ENCODE measurements around the gene SUSD5.

Gene SUSD5

DNA sequence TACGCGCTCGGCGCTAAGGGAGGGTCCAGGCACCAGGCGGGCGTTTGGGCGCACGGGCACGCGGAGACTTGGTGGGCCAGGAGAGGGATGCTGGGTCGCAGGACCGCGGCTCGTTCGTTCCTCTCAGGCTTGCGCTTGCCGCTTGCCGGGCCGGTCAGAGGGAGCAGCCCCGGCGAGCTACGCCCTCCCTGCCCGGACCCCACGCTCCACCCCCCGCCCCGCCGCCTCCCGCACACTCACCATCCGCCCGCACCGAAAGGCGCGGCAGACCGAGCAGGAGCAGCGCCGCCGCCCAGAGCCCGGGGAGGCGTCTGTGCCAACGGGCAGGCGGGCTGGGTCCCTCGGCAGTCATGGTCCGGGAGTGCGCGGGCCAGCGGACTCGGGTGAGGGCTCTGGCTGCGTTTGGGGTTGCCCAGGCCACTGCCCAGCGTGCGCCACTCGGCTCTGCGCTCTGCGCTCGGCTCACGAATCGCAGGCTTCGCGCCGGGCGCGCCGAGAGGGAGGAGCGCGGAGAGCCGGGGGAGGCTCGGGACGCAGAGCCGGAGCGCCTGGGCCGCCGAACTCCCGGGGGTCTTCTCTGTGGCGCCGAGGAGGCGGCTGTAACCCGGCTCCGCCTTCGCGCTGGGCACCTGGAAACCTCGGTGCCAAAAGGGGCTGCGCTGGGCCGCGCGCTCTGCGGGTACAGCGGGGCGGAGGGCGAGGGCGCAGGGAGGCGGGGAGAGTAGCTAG lies at the start of gene SUSD5:
Gene SUSD5 (minus strand): TSS at position 365 of the 729 bp plus-strand sequence. CDS start 13 bp downstream, at position 352.
- FAIRE-seq: no peak

DNA sequence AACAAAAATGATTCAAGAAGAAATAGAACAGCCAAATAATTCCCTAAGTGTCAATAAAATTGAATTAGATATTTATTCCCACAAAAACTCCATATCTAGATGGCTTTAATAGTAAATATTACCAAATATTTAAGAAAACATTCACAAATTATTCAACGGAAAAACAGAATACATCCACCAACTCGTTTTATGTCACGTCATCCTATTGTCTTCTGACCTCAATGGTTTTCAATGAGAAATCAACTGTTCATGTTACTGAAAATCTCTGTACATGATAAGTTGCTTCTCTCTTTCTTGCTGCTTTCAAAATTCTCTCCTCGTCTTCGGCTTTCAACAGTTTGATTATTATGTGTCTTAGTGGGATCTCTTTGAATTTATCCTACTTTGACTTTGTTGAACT lies 41.5 kb upstream of the SUSD5 start:
- FAIRE-seq: no peak

DNA sequence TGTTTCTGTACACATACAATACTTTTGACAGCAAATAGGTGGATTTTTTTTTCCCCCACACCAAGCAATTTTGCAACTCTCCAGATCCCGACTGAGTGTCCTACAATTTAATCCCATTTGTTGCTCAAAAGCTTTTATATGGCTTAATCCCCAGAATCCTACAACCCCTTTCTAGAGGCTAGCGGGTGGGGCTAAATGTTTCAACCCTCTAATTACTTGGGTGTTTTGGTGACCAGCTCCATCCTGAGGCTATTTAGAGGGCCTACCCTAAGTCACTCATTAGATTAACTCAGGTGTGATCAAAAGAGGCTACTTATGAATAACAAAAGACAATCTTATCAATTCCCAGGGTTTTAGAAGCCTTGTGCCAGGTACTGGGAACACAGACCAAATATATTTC lies 37.6 kb upstream of the SUSD5 start:
- FAIRE-seq: no peak

DNA sequence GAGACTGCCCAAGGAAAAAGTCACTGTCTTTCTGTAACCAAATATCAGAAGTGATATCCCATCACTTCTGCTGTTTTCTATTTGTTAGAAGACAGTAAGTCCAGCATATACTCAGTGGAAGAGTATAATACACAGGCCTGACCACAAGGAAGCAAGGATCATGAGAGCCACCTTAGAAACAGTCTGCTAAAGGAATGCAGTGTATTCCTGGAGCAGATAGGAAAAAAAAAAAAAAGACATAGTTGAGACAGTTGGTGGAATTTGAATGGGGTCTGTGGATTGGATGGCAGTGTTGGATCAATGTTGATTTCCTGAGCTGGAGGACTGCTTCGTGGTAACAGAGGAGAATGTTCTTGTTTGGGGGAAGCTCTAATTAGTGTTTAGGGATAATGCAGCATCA lies 32.1 kb upstream of the SUSD5 start:
- no peak for FAIRE-seq

DNA sequence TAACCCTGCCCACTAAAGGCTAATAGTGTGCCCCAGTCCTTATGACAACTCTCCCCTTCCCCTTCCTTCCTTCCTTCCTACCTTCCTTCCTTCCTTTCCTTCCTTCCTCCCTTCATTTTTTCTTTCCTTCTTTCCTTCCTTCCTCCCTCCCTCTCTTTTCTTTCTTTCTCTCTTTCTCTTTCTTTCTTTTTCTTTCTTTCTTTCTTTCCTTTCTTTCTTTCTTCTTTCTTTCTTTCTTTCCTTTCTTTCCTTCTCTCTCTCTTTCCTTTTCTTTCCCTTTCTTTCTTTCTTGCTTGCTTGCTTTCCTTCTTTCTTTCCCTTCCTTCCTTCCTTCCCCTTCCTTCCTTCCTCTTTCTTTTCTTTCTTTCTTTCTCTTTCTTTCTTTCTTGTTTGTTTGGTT lies 28.2 kb upstream of the SUSD5 start:
- no peak for FAIRE-seq

DNA sequence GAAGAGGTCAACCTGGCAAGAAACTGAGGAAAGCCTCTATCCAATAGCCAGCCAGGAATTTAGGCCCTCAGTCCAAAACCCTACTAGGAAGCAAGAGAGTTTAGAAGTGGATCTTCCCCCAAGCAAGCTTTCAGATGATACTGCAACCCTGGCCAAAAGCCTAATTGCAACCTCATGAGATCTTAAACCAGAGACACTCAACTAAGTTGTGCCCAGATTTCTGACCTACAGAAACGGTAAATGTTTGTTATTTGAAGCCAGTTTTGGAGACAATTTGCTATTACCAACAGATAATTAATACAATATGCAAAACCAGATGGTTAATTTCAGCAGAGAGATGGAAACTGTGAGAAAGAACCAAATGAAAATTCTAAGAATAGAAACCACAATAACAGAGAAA lies 21.7 kb upstream of the SUSD5 start:
- no peak for FAIRE-seq

DNA sequence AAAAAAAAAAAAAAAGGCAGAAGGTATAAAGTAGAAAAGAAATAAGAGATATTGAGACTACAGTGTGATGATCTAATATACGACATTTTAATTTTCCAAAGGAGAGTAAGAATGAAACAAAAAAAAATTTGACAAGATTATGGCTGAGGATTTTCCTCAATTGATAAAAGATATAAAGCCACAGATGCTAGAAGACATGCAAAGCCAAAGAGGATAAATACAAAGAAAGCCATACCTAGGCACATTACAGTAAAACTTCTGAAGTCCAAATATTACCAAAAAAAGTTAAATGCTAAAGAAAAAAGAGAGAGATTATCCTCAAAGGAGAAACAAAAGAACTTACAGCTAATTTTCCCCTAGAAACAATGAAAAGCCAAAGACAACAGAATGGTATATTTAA lies 20.3 kb upstream of the SUSD5 start:
- no peak for FAIRE-seq

DNA sequence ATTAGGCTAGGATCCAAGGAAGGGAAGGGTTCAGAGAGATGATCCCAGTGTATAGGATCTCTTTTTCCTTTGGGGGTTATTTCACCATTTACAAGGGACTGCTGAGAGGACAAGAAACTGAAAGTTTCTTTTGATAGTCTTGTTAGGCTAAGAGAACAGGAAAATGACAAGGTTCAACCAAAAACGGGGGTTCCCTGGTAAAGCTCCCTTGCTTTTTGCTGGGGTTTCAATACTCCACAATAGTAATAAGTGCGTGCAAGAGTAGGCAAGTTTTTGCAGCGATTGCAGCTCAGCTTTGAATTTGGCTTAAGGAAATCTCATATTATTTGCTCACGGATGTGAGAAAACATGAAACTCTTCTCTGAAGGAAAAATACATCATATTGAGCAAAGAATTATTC lies 18.8 kb upstream of the SUSD5 start:
- no peak for FAIRE-seq

DNA sequence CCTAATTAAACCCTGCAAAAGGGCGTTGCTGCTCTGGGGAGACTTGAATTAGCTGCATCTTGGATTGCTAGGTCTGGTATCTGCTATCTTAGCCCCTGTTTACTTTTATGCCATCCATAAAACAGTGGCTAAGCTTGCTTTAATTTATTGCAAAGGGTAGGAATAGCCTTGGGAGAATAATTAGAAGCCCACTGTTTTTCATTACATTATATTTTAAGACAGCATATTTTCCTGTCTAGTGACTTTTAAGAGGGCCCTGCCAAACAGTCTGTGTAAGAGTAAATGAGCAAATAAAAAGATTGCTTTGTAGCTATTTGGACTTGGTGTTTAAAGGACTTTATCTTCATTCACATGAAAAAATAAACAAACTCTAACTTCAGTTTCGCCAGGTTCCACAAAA lies 17.4 kb upstream of the SUSD5 start:
- no peak for FAIRE-seq

DNA sequence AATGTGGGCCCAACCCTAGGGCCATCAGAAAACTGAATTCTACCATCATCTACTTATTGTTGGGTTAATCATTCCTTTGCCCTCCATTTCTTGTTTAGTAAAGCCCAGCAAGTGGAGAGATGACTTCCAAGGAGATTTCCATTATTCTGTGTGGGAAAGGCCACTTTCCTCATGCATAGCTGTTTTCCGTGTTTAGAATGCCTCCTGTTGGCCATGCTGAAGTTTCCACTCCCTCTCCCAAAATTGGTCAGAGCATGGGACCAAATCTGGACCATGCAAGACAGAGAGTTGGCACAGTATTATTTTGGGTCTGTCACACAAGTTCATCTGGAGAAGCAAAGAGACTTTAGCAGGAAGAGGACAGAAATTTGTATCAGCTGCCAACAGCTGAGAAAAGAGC lies 15.3 kb upstream of the SUSD5 start:
- no peak for FAIRE-seq

DNA sequence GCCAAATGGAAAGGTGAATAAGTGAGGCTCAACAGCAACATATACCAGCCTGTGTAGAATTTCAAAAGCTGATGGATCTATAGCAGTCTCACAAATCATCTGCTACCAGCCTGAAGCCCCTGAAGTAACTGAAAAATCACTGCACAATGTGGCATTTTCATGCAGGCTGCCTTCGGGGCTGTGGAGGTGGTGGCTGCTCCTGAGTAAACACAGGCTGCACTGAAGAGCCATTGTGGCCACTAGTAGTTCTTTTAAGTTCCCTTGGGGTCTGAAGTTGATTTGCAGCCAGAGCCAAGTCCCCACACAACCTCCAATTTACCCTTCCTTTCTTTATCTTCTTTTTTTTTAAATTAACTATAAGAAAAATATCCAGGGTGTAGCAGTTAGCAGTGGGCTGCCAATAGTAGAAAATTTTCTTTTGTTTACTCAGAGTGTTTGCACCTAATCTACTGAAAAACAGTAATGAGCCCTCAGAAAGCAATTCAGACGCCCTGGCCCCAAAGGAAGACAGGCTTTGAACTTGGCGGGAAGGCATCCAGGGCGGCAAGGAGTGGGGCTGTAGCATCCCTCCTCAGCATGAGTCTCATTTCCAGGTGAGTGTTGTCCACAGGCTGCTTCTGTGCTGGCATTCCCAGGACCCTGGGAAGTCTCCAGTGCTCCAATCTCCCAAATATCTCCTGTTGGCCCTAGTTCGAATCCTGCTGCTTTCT lies 13.3 kb upstream of the SUSD5 start:
- no peak for FAIRE-seq

DNA sequence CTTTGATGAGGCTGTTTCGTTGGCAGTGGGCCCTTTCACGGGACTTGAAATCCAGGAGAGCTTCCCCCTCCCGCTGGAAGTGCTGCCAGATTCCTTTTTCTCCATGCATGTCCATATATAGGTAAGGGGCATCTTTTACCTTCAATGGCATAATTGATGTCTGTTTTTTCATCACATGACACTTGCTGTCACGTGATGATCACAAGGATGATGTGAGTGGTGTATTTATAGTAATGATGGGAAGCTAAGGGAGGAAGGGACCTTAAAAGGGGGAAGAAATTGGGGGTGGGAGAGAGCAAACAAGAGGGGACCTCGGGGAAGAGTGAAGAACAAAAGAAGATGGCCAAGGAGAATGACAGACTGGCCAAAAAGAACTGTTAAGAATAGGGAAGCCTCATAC lies 11.3 kb upstream of the SUSD5 start:
- FAIRE-seq: no peak

DNA sequence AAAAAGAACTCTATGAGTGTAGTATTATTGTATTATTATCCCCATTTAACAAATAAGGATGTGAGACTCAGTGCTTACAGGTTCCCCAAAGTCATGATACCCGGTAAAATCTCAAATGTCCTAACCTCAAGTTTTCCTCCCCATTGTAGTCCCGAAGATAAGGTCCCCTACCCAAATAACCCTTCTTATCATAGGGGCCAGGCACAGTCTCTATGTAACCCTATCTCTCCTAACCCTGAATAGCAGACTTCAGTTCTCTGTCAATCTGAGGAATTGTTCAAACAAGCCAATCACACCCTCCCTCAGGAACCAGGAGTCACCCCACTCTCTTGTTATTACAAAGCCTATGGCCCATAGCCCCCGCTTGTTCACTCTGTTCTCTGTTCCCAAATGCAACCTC lies 10.5 kb upstream of the SUSD5 start:
- FAIRE-seq: no peak

DNA sequence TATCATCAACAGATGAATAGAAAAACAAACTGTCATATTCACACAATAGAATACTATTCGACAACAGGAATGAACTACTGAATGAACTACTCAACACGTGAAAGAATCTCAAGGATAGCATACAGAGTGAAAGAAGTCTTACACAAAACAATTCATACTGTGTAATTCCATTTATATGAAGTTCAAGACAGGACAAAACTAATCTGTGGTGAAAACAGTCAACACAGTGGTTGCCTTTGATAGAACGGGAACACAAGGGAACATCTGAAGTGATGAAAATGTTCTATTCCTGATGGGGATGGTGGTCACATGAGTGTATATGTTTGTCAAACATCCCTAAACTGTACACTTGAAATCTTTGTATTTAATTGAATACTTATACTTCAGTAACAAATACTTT lies 2.6 kb upstream of the SUSD5 start:
- no peak for FAIRE-seq

DNA sequence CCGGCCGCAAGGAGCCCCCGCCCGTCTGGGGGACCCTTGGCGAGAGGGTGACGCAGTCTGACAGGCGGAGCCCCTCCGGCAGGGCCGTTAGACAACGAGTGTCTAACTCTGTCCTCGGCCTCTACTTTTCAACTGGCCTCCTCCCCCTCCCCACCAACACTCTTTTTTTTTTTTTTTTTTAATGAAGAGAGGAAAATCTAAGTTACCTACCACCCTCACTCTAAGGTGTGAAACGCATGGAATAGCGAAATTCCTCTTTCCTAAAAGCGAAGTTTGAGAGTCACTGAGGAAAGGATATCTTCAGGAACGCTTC lies 521 bp upstream of the SUSD5 start:
- FAIRE-seq: no peak

DNA sequence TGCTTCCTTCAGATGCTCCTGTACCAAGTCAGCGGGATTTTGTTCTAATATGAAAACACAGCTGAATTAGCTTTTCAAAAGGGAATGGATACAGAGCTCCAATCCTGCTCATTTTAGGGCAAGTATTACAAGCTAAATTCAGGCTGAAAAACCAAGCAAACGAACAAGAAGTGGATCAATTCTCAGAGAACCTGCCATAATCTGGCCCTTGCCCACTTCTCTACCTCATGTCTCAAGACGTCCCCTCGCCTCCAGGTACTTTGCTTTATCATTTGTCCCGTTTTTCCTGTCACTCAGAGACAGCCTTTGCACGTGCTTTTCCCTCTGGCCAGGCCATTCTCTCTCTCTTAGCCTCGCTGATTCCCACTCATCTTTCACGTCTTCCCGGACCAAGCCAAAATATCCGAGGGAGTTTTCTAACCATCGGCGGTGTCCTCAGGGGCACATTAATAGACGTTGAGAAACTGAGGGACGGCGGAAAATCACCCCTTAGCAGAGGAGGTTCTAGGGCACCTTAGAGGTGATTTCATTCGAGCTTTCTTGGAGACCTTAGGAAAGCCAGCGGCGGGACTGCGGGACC lies 654 bp downstream of the SUSD5 start:
- no peak for FAIRE-seq

DNA sequence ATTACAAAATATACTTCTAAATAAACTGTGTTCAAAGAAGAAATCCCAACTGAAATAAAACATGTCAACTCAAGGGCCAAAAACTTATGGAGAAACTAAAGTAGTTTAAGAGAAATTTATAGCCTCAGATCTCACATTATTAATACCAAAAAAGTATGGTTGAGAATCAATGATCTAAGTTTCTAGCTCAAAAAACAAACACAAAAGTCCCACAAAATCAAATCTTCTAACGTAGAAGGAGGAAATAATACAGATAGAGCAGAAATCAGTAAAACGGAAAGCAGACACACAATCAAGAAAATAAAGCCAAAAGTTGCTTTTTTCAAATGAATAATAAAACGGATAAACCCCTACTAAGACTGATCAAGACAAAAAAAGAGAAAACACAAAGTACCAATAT lies 2.9 kb downstream of the SUSD5 start:
- FAIRE-seq: no peak

DNA sequence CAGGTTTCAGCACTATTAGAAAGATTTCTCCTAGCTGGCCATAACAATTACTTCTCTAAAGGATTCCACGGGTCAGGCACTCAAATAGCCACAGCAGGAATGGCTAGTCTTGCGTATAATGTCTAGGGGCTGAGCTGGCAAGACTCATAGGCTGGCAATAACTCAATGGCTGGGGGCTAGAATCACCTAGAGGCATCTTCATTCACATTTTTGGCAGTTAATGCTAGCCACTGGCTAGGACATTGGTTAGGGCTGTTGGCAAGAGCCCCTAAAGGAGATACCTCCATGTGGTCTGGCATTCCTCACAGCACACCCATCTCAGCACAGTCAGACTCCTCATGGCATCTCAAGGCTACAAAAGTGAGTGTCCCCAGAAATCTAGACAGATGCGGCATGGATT lies 6.2 kb downstream of the SUSD5 start:
- FAIRE-seq: no peak

DNA sequence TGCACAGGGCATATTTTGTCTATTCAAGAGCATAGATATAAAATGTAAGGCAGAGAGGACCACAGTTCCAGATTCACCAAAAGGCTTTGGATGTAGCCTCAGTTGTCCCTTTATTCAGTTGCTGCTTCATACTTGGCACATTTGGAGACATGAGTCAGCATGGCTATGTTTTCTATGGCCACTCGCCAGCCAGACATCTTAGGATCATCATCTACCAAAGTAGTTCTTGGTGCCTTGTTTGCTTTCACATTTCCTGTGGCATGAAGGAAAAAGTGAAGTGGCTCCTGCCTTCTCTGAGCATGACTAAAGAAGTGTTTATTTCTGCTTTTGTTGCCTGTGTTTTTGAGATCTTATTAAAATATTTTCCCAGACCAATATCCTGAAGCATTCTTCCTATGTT lies 7.2 kb downstream of the SUSD5 start:
- FAIRE-seq: no peak

DNA sequence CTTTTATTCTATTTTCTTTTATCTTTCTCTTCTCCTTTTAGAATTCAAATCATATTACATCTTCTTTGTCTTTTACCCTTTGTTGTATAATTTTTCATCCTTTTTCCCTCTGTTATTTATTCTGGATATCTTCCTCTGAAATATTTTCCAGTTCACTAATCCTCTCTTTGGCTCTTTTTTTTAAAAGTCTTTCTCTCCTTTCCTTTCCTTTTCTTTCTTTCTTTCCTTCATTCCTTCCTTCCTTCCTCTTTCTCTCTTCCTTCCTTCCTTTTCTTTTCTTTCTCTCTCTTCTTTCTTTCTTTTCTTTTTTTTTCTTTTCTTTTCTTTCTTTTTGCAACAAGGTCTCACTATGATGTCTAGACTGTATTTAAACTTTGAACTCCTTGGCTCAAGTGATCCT lies 9.3 kb downstream of the SUSD5 start:
- FAIRE-seq: no peak

DNA sequence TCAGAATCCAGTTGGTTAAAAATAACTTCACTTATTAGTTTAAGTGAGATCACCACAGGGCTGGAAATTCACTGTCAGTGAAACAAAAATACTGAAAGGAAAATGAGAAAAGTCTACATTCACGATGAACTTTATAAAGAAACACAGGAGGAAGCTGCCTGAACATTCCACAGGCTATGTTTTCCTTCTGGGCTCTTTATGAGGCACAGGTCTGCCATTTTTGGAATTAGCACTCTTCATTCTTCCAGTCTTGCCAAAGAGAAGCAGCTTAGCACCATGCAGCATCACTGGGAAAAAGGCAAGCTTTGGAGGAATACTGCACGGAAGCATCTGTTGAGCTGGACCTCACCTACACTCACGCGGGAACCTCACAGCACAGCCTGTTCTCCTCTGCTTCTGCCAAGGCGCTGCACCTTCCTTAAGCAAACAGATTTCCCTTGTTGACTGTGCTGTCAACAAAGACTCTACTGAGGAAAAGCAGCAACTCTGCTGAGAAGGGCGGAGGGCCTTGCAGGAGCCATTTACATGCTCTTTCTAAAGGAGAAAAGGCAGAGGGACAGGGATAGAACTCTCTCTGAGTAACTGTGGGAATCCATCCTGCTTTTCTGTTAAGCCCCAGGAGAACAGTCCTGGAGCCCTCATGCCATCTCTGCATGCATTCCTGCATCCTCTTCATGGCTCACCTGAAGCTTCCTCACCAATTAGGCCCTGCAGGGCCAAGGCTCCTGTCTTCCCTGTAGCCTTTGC lies 15.7 kb downstream of the SUSD5 start:
- FAIRE-seq: no peak

DNA sequence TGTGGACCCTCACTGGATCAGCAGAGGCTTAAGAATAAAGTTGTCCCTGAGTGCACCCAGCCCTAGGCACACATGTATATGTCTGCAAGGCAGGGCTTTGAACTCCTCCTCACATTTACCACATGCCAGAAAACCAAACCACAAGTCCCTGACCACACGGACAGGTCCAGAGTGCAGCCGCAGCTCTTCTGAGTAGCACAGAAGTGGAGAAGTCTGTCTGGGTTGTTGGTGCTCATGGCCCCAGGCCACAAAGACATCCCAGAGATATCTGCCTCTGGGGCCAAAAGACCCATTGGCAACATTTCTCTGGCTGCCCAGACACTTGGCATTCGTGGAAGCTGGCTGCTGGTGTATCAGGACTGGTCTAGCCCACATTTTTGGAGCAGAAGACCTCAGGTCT lies 17.4 kb downstream of the SUSD5 start:
- FAIRE-seq: no peak

DNA sequence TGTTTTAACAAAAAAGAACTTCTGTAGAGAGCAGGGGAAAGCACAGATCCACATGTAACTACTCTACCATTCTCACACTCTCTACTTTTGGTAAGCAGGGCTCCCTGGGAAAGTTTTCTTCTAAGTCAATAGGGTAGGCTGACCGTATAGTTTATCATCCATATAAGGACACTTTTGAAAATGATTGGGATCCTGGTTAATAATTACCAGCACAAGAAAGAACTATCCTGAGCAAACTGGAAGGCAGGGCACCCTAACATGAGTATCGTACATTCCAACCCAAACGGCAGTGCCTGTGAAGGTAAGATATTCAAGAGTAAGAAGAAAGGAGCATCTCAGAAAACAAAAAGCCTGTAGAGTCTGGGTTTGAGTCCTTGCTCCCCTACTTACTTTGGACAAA lies 22.1 kb downstream of the SUSD5 start:
- FAIRE-seq: no peak

DNA sequence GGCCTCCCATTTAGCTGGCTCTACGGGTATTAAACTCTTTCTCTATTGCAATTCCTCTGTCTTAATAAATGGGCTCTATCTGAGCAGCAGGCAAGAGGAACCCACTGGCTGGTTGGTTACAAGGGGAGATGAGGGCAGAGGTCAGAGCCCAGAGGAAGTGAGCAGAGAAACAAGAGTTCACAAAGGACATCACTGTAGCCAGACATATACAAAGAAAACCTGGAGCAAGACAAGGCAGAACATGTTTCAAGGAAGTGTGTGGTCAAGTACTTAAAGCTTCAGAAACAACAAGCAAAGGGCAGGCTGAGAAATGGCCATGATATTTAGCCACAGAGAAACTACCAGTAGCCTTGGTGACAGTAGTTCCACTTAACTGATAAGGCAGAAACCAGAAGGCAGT lies 24.3 kb downstream of the SUSD5 start:
- FAIRE-seq: no peak

Measured in islet of Langerhans (tissue), 1 donor.